Activated CD4-positive, alpha-beta T cell treated with anti-CD3 and anti-CD28 coated beads for 36 hours (primary cell): ENCODE results near the gene MBTPS1. TPM values are rescaled to one million over a fixed set of nuclear protein-coding genes. Genes with fewer than 3 reads are reported as not detected.

Experiments
- ATAC-seq: fragments of 200-7000 bp; cut with Tn5 transposase; one replicate; pipeline ENCODE4 v1.10.0; 2021; ENCODE audit warnings: mild to moderate bottlenecking, moderate library complexity
- CTCF ChIA-PET: fragments of 350-600 bp; sonication (Branson Sonifier 250); formaldehyde crosslinking; loops from one replicate; lab custom pipeline; 2021; ENCODE audit warnings: antibody characterized with exemption; lab: Charles Lee
- POLR2A ChIA-PET: fragments of 350-600 bp; sonication (Branson Sonifier 250); formaldehyde crosslinking; loops from one replicate; lab custom pipeline; 2021; ENCODE audit warnings: antibody characterized with exemption, inconsistent platforms; lab: Charles Lee
- DNase-seq: peaks from one replicate; pipeline ENCODE4 v3.0.0-alpha.2; 2020
- H3K27ac Mint-ChIP-seq: one replicate; pipeline ENCODE4 v1.8.0; 2021; ENCODE audit warnings: mixed read lengths
- H3K27me3 Mint-ChIP-seq: one replicate; pipeline ENCODE4 v1.8.0; 2021; ENCODE audit warnings: mixed read lengths
- H3K36me3 Mint-ChIP-seq: one replicate; pipeline ENCODE4 v1.8.0; 2021; ENCODE audit warnings: low read depth, mixed read lengths
- H3K4me1 Mint-ChIP-seq: one replicate; pipeline ENCODE4 v1.8.0; 2021; ENCODE audit warnings: mixed read lengths
- H3K4me3 Mint-ChIP-seq: one replicate; pipeline ENCODE4 v1.8.0; 2021; ENCODE audit warnings: mild to moderate bottlenecking, moderate library complexity, mixed read lengths
- H3K9me3 Mint-ChIP-seq: one replicate; pipeline ENCODE4 v1.8.0; 2021; ENCODE audit warnings: low read depth, mixed read lengths
- intact Hi-C, 2 experiments: fragments of 100-400 bp; cut with DNase I in 1 of 2; cut with micrococcal nuclease in 1 of 2; formaldehyde crosslinking; loops; one replicate each; pipeline versions ENCODE4 v1.14.2 to v1.15.1; 2022 to 2024; cut with DNase I, micrococcal nuclease
- total RNA-seq, 2 experiments: library from RNA; stranded (reverse); gene quantifications; one replicate each; pipeline ENCODE4 v1.2.3, GENCODE V29; 2021

MBTPS1 gene
- total RNA-seq, 2 experiments from 2014 or later = 32.0 to 32.2 TPM

DNA sequence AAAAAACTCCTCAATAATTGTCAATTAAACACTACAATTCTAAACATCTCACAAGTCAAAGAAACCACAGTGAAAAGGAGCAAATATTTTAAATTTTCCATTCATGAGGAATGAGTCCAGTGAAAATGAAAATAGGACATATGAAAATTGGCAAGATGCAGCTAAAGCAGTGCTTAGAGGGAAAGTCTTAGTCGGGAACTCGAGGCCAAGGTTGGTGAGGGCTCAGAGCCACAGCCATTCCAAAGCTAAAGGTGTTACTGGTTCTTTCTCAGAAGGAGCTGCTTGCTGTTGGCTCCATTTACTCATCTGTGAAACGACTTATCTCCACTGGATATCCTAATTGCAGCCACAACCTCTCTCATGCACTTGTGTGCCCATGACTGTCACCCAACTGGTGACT lies 80.6 kb downstream of the MBTPS1 start:
- Mint-ChIP-seq H3K9me3 (peaks cover 4% of the 10 kb centered on the region), H3K4me3 (no peak overlapping the region), H3K4me1 (no peaks in the 10 kb centered on the region), H3K36me3 (no peaks in the 10 kb centered on the region), H3K27ac (no peak overlapping the region), H3K27me3 (peaks cover 3% of the 10 kb centered on the region)
- ATAC-seq = no peak
- no peak for DNase-seq
- POLR2A ChIA-PET = interaction anchor here (0.5 kb wide), 1 partner anchor 9 kb away, joined by 4 read pairs; no protein-coding TSS in a partner anchor
- intact Hi-C loops = no loop called here
- CTCF ChIA-PET = no interaction called here

GRCh38 chr16:84034516-84034915 lies 82.2 kb downstream of the MBTPS1 start:
- ChIA-PET POLR2A (no interaction called here), CTCF (interaction anchor here (0.7 kb wide), 1 partner anchor 78 kb away, joined by 3 read pairs; no protein-coding TSS in a partner anchor)
- no peak for ATAC-seq
- no peak for DNase-seq
- intact Hi-C loops = no loop called here
- H3K36me3 Mint-ChIP-seq = no peaks in the 10 kb centered on the region
- peaks cover 10% of the 10 kb centered on the region for H3K27me3 Mint-ChIP-seq
- H3K27ac Mint-ChIP-seq = no peak overlapping the region
- H3K4me1 Mint-ChIP-seq = peaks cover 8% of the 10 kb centered on the region
- H3K4me3 Mint-ChIP-seq = no peak overlapping the region
- H3K9me3 Mint-ChIP-seq = peaks cover 4% of the 10 kb centered on the region

- CTCF ChIA-PET = interaction anchor here (0.7 kb wide), 1 partner anchor 77 kb away, joined by 3 read pairs; no protein-coding TSS in a partner anchor
- Mint-ChIP-seq H3K27ac (no peak overlapping the region), H3K36me3 (no peaks in the 10 kb centered on the region), H3K4me1 (peaks cover 13% of the 10 kb centered on the region), H3K9me3 (peaks cover 4% of the 10 kb centered on the region), H3K4me3 (no peak overlapping the region), H3K27me3 (peaks cover 12% of the 10 kb centered on the region)
- intact Hi-C loops = no loop called here
- POLR2A ChIA-PET = no interaction called here
- ATAC-seq (no peak), DNase-seq (no peak)
Measured at GRCh38 chr16:84033251-84034195, 83.2 kb downstream of the MBTPS1 start.

- ChIA-PET CTCF (no interaction called here), POLR2A (no interaction called here)
- Mint-ChIP-seq H3K27me3 (peaks cover 17% of the 10 kb centered on the region), H3K4me3 (no peak overlapping the region), H3K36me3 (no peaks in the 10 kb centered on the region), H3K4me1 (peaks cover 13% of the 10 kb centered on the region), H3K27ac (no peak overlapping the region), H3K9me3 (peaks cover 4% of the 10 kb centered on the region)
- intact Hi-C loops = no loop called here
- no peak for DNase-seq
- ATAC-seq = no peak
Measured at GRCh38 chr16:84032458-84033178, 84.1 kb downstream of the MBTPS1 start.

DNA sequence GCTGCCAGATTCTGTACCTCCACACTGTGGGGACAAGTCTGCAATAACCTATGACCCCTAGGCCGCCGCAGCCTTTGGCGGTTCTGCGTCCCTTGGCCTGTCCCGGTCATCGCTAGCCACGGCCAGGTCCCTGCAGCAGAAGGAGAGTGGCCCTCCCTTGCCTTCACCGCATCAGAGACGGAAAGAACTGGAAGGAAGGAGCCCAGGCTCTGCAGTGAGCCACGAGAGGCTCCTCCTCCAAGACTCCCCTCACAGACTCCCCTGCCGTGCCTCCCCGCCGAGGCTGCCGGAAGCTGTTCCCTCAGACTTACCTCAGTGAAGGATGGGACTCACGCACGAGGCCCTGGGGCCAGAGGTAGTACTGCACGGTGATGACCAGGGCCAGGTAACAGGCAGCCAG lies 85.2 kb downstream of the MBTPS1 start:
- POLR2A ChIA-PET = no interaction called here
- Mint-ChIP-seq H3K36me3 (no peaks in the 10 kb centered on the region), H3K4me1 (peaks cover 13% of the 10 kb centered on the region), H3K9me3 (peaks cover 4% of the 10 kb centered on the region), H3K27me3 (peaks cover 23% of the 10 kb centered on the region), H3K4me3 (no peak overlapping the region), H3K27ac (no peak overlapping the region)
- DNase-seq = no peak
- CTCF ChIA-PET = no interaction called here
- no peak for ATAC-seq
- intact Hi-C loops = no loop called here

- H3K4me3 Mint-ChIP-seq = no peak overlapping the region
- peaks cover 13% of the 10 kb centered on the region for H3K4me1 Mint-ChIP-seq
- ATAC-seq = peak; percentile 23
- ChIA-PET CTCF (interaction anchor here (0.6 kb wide), 1 partner anchor 709 kb away, joined by 3 read pairs; no protein-coding TSS in a partner anchor), POLR2A (no interaction called here)
- intact Hi-C loops = no loop called here
- DNase-seq = no peak
- peaks cover 26% of the 10 kb centered on the region for H3K27me3 Mint-ChIP-seq
- no peaks in the 10 kb centered on the region for H3K36me3 Mint-ChIP-seq
- H3K9me3 Mint-ChIP-seq = no peaks in the 10 kb centered on the region
- no peak overlapping the region for H3K27ac Mint-ChIP-seq
Measured at GRCh38 chr16:84029297-84030047, 87.3 kb downstream of the MBTPS1 start.

GRCh38 chr16:84027625-84028024 lies 89.1 kb downstream of the MBTPS1 start:
- peaks cover 26% of the 10 kb centered on the region for H3K27me3 Mint-ChIP-seq
- POLR2A ChIA-PET = interaction anchor here (0.6 kb wide), 2 partner anchors 9 to 39 kb away, joined by 3 to 4 read pairs; no protein-coding TSS in a partner anchor

GRCh38 chr16:84026606-84027005 lies 90.1 kb downstream of the MBTPS1 start:
- no peak for ATAC-seq
- ChIA-PET CTCF (no interaction called here), POLR2A (no interaction called here)
- Mint-ChIP-seq H3K27ac (no peak overlapping the region), H3K4me1 (peaks cover 13% of the 10 kb centered on the region), H3K27me3 (peaks cover 26% of the 10 kb centered on the region), H3K36me3 (no peaks in the 10 kb centered on the region), H3K4me3 (no peak overlapping the region), H3K9me3 (no peaks in the 10 kb centered on the region)
- intact Hi-C loops = no loop called here
- no peak for DNase-seq

More at GRCh38 chr16:84027625-84028024, 89.1 kb downstream of the MBTPS1 start:
- ATAC-seq (no peak), DNase-seq (no peak)
- H3K4me1 Mint-ChIP-seq = peaks cover 13% of the 10 kb centered on the region
- intact Hi-C loops = no loop called here
- H3K27ac Mint-ChIP-seq = no peak overlapping the region
- no peak overlapping the region for H3K4me3 Mint-ChIP-seq
- H3K36me3 Mint-ChIP-seq = no peaks in the 10 kb centered on the region
- no peaks in the 10 kb centered on the region for H3K9me3 Mint-ChIP-seq
- CTCF ChIA-PET = no interaction called here

DNA sequence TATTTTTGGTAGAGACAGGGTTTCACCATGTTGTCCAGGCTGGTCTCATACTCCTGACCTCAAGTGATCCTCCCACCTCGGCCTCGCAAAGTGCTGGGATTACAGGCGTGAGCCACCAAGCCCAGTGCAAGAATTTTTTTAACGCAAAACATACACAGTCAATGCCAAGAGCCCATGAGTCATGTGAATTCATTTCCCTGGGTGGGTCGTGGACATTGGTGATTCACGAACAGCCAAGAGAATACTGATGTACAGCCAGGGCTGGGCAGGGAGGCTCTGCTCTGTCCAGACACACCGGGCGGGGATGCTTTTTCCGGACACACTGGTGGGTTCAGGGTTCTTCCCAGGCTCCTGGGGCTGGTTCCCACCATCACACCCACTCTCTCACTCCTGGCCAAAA lies 91.9 kb downstream of the MBTPS1 start:
- DNase-seq (no peak), ATAC-seq (no peak)
- Mint-ChIP-seq H3K4me1 (peaks cover 9% of the 10 kb centered on the region), H3K36me3 (no peaks in the 10 kb centered on the region), H3K27me3 (peaks cover 15% of the 10 kb centered on the region), H3K9me3 (peaks cover 3% of the 10 kb centered on the region), H3K27ac (no peak overlapping the region), H3K4me3 (no peak overlapping the region)
- CTCF ChIA-PET = no interaction called here
- intact Hi-C loops = no loop called here
- POLR2A ChIA-PET = no interaction called here

DNA sequence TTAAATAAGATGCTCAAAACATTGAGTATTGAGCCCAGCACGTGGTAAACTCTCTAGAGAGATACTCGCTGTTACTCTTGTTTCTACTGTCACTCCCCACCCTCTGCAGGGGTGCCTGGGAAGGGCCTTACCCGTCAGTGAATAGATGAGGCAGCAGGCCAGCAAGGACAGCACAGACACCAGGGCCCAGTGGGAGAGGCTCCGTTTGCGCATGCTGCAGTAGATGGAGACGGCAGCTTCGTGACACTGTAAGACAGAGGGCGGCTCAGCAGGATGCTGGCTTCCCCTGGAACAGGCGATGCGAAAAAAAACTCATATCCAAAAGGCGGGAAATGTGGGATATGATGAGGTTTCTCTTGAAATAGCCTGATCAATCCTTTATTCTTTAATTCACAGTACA lies 94.1 kb downstream of the MBTPS1 start:
- Mint-ChIP-seq H3K36me3 (peaks cover 2% of the 10 kb centered on the region), H3K4me1 (no peaks in the 10 kb centered on the region), H3K9me3 (peaks cover 7% of the 10 kb centered on the region), H3K4me3 (no peak overlapping the region), H3K27me3 (peaks cover 8% of the 10 kb centered on the region), H3K27ac (no peak overlapping the region)
- ChIA-PET POLR2A (no interaction called here), CTCF (no interaction called here)
- ATAC-seq = no peak
- no peak for DNase-seq
- intact Hi-C loops = no loop called here

GRCh38 chr16:84021488-84021887 lies 95.3 kb downstream of the MBTPS1 start:
- Mint-ChIP-seq H3K4me3 (no peak overlapping the region), H3K27ac (no peak overlapping the region), H3K9me3 (peaks cover 7% of the 10 kb centered on the region), H3K27me3 (peaks cover 2% of the 10 kb centered on the region), H3K4me1 (no peaks in the 10 kb centered on the region), H3K36me3 (peaks cover 2% of the 10 kb centered on the region)
- intact Hi-C loops = no loop called here
- CTCF ChIA-PET = no interaction called here
- no peak for DNase-seq
- POLR2A ChIA-PET = no interaction called here
- ATAC-seq = no peak
